ENCODE measurements around the gene DYNC2H1.
"Not testable (repeated sequence)": the region's sequence is repeated elsewhere in the genome, so short reads cannot be mapped to it uniquely, and the experiment has no call there.

DYNC2H1 gene

DNA sequence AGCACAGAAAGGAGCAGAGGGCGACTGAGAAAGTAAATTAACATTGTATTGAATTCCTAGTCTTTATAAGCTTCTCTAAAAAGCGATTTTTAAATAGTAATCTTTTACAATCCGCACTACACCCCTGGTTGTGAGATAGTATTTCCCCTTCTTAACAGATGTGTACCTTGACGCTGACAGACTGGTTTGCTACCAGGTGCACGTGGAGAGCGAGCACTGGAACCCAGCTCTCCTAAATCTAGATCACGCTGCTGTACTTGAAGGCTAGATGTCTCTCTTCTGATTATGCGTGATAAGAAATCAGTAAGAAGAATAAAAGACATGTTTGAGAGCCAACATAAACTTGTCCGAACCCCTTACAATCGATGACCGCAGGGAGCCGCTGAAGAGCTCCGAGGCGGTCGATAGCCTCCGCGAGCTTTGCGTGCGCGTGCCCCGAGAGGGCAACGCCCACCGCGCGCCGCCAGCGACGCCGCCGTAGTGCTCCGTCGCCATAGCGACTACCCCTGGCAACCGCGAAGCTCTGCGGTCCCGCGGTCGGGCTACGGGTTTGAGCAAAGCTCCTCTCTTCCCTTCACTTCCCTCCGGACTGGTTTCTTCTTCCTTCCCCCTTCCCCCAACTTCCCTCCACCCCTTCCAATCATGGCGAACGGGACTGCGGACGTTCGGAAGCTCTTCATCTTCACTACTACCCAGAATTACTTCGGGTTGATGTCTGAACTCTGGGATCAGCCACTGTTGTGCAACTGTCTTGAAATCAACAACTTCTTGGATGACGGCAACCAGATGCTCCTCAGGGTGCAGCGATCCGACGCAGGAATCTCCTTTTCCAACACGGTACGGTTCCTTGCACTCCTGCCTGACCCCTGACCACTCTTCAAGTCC, at the start of gene DYNC2H1:
DYNC2H1 (plus strand) TSS at position 494 of the 885 bp plus-strand sequence; CDS start at position 643, 149 bp downstream.
- DNase-seq, result peak; percentile 69

DNA sequence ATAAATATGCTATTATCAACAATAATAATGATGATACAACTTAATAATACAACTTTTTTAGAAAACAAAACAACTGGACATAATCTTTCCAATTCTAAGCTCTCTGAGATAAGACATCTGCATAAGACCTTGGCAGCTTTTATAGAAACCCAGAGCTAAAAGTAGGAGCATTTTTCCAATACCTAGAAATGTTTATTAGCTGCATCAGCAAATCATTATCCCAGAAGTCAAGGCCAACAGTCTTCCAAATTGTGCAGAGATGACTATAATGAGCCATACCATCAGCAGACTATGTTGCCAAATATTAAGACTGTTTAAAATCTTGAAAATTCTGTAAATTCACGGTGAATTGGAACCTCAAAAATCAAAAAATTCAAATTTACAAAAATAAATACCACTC, 47.6 kb upstream of the DYNC2H1 start:
- no peak for DNase-seq

DNA sequence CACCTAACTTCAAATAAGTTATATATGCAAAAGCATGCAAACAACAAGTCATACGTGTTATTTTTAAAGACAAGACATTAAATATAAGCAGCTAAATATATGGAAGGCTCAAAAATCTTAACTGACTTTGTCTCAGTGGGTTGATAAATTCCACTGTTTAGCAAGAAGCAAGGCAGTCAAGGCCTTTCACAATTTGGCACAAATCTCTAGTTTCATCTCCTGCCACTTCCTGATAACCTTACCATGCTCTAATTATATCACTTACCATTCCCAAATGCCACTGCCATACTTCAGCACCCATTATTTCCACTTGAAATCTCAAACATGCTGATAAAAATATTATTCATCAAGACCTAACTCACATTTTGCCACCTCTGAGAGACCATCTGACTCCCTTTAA, 42.1 kb upstream of the DYNC2H1 start:
- DNase-seq, result no peak

DNA sequence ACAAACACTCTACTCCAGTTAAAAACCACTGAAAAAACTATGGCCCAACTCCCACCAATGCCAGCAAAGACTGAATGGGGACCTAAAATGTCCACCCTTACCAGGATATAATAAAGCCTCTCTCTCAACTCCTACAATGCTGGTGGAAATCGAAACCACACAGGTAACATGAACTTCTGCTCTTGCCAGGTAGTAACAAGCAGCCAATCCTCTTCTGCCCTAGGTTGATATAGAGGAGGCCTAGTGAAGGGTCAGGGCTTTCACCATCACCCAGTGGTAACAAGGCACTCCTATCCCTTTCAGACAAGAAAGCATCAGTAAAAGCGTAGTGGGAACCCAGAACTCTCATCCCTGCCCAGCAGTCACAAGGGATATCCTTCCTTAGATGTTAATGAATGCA, 39.9 kb upstream of the DYNC2H1 start:
- DNase-seq, result no peak

- DNase-seq, result no peak
These were observed 39.1 kb upstream of the DYNC2H1 start for GRCh38 chr11:103070142-103070541.

- DNase-seq, result no peak
These were observed 38.2 kb upstream of the DYNC2H1 start for GRCh38 chr11:103071008-103071407.

GRCh38 chr11:103076361-103076760, 32.9 kb upstream of the DYNC2H1 start:
- DNase-seq, result no peak

DNA sequence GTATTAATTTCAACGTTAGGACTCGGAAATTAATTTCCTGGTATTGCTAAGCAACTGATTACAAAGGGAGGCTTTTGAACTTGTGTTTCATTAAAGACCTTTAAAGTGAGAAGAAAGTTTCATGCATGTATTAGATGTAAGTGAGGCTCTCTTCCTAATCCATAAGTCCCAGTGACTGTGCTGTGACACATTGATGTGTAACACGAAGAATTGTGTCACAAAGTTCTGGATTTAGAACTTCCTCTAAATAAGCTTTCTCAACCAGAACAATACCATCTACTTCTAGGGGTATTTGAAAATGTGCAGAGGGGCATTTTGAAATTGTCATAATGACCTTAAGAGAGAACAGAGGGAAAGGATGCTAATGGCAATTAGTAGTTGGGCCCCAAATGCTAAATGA, 31.7 kb upstream of the DYNC2H1 start:
- no peak for DNase-seq

GRCh38 chr11:103078710-103079109, 30.5 kb upstream of the DYNC2H1 start:
- DNase-seq, result no peak

DNA sequence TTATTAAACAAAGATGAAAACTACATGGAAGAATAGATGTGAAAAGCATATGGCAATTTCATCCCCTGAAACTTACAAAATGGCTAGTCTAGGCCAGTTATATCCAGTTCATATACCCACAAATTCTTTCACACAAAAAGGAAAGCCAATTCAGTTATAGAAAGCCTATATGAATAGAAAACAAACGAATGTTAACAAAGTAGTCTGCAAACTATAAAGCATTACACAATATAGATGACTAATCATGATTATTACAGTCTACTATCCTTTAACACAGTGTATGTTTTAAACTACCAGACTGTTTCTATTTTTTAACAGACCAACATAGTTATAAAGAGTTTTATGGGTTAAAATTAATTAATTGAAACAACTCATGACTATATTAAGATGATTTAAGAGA, 29.4 kb upstream of the DYNC2H1 start:
- DNase-seq, result no peak

DNA sequence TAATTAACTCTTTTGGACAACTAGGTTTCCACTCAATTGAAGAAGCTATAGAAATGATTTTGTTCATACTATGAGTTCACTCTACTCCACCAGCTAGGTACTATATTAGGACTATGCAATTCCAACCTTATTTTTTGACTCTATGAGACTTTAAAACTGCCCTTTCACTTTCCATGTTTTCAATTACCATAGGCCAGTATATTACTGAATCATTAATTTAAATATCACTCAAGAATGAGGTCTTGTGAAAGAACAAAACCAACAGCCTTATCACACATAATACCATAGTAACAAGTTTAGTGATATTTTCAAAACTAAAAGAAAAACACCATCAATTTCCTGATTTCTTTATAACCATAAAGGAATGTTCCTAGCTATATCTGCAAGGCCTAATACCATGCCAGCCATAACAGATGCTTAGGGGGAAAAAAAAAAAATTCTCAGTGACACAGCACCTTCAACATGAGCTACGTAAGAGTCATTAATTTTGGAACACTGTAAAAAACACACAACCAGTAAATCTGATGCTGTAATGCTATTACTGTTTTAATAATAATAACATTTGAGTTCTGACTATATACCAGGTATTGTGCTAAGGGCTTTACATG, 23.4 kb upstream of the DYNC2H1 start:
- no peak for DNase-seq

DNA sequence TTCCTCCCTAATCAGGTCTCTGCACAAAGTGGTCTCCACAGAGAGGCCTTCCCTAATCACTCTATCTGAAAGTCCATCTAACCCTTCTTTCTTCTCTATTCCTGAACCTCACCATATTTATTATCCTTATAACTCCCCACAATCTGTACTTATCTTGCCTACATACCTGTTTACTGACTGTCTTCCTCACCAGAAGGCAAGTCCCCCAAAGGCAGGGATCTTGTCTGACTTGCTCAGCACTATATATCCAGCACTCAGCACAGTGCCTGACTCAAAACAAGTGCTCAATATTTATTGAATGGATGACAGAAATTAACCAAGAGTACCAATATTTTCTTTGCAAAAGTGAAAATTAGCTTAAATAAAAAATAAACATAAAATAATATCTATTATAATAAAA, 22.8 kb upstream of the DYNC2H1 start:
- DNase-seq, result no peak

DNA sequence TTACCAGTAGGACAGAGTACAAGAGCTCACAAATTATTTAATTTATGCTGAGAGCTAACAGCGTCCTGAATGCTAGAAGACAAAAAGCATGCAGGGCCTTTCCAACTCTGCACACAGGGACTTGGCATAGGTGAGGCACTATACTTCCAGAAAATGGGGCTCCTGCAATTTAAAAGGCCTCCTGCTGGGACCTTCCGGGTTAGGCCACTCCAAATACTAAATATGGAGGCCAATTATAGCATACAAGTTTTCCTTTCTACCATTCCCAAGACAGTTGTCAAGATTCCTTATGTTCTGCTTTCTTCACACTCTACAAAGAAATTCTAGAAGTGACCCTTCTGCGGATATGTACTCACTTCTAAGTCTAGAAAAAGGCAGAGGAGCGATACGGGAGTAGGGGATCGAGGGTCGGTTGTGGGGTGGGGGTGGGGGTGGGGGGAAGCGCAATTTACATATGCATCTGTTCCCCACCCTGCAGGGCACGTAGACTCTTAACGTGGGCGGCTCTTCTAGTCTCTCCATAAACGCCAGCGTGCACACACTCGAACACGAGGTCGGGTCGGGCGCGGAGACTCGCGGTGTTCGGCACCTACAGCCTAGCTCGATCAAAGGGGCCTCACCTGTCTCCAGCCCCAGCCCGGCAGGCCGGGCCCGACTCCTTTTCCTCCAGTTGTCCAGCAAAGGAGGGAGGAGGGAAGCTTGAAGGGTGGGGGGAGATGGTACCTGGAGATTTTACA, 18.0 kb upstream of the DYNC2H1 start:
- DNase-seq, result no peak

DNA sequence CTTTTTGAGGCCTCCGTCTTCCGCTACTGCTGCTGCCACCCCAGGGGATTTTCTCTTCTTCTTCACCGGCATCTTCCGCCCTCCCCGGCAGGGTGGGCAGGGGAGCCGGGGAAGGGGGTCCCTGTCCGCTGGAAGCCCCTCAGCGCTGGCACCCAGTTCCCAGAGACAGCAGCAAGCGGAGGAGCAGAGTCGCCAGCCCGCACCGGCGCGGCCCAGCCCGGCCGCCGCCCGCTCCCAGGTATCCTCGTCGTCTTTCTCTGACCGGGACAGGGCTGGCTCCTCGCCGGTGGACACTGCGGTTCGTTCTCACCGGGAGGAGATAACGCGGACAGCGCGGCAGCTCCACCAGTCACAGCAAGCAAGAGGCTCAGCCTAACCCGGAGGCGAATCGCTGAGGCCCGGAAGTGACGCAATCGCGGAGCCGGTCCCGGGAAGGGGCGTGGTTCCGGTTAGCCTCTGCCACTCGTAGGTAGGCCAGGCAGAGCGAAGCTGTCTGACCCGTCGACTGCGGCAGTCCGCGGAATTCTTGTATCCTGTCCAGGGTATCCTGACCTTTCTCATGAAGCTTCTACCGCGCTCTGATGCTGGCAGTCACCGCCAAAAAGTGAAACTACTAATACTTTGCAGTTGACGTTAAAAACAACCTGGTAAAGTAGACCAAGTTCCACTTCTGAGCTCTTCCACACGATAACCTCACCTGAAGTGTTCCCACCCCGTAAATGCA, 17.3 kb upstream of the DYNC2H1 start, which contains the start of gene DCUN1D5:
DCUN1D5 (minus strand) TSS at position 360 of the 724 bp plus-strand sequence; CDS start at position 72, 288 bp downstream.
- peak; percentile 69 for DNase-seq

DNA sequence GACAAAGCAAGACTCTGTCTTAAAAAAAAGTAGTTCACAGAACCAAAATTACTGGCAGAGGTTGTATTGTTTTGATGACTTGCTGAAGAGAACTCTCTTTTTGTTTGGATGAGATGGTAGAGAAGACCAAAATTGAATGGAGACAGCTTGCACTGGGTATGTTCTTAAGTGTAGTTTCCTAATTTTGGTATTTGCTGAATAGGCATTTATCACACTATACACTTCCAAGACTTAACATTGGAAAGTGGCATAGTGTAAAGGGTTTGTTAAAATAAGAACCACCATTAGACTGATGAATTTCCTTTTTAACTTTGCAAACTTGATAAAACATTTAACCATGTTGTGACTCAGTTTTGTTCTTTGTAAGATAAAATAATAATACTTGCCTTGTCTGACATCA, 11.9 kb upstream of the DYNC2H1 start:
- no peak for DNase-seq

- DNase-seq, result no peak
These were observed 677 bp downstream of the DYNC2H1 start for GRCh38 chr11:103109818-103110388.

DNA sequence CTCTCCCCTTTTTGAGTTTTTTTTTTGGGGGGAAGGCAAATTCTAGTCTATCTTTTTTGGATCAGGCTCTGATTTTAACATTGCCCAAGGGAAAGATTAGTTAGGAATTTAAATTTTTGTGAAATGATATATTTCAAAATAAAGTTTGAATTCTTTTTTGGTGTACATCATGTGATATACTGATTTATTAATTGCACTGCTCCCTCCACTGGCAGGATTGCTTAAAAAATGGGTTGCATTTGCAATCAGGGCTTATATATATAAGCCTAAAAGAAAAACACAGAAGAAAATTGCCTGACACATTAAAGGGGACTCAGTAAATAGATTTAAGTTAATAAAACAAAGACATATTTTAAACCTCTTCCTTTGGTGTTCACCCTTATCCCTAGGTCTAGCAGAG, 1.2 kb downstream of the DYNC2H1 start:
- no peak for DNase-seq

DNA sequence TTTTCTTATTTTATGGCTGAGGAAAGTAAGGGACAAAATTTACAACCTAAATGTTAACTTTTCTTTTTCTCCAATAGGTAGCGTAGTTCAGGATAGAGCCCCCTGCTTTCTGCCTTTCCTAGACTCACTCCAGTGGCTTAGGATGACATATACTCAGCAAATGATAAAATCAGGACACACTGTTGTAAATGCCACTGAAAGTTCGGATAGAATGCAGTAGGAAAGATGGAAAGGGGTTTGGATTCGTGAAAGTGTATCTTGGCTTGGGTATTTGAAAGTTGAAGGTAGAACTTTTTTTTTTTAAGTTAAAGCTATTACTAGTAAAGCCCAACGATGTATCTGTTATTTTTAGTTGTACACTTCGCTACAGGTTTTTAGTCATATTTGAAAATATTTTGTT, 2.2 kb downstream of the DYNC2H1 start:
- DNase-seq, result no peak

DNA sequence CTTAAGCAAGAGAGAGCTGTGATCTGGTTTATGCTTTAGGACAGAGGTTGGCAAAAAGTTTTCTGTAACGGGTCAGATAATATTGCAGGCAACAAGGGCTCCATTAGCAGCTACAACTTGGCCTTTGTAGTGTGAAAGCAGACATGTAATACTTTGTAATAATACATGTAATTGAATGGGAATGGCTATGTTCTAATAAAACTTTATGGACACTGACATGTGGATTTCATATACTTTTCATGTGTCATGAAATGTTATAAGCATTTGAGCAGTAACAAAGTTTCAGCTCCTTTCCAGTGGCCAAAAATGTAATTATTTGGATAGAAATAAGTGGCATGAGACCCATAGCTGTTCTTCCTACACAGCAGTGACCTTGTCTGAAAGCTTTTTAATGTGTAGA, 3.1 kb downstream of the DYNC2H1 start:
- DNase-seq, result no peak

- no peak for DNase-seq
These were observed 5.6 kb downstream of the DYNC2H1 start for GRCh38 chr11:103114836-103115235.

DNA sequence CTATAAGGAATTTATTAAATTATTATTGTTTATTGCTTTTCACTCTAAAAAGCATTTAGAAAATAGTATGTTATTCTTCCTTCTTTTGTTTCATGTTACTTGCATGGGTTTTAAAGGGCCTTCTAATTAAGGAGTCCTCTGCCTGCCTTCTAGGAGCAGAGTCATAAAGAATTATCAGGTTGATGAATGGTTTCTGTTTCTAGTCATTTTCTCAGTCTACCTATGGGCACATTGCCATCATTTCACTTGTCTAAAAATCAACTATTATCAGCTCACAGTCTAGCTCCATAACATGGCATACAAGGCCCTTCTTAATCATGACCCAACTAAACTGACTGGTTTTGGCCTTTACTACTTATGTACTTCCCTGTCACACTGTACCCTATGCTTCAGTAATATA, 16.2 kb downstream of the DYNC2H1 start:
- DNase-seq, result no peak

GRCh38 chr11:103141986-103142385, 32.8 kb downstream of the DYNC2H1 start:
- DNase-seq, result not testable (repeated sequence)

- no peak for DNase-seq
These were observed 38.4 kb downstream of the DYNC2H1 start for GRCh38 chr11:103147627-103148026.

All from NCI-H2171 (cell line).